ENCODE results near the gene PSMB8.

DNA sequence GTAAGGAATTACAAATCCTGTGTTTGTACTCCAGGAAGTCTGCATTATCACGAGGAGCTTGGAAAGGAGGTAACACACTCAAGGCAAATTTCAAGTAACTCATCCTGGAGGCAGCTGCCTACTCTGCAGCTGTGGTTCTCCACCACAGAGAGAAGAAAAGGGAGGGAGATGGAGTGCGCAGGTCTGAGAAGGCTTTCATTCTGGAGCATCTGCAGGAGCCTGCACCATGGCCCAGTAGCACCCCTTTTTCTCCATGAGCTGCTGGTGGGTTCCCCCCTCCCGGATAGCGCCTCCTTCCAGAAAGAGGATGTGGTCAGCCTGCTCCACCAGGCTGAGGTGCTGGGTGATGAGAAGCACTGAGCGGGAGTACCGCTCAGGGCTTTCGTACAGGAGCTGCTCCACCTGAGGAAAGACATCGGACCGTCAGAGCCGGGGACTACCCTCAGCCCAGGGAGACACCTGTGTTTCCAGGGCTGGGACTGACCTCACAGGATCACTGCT, 1.6 kb upstream of the PSMB8 start:
- TF ChIP-seq, protein P1, sequence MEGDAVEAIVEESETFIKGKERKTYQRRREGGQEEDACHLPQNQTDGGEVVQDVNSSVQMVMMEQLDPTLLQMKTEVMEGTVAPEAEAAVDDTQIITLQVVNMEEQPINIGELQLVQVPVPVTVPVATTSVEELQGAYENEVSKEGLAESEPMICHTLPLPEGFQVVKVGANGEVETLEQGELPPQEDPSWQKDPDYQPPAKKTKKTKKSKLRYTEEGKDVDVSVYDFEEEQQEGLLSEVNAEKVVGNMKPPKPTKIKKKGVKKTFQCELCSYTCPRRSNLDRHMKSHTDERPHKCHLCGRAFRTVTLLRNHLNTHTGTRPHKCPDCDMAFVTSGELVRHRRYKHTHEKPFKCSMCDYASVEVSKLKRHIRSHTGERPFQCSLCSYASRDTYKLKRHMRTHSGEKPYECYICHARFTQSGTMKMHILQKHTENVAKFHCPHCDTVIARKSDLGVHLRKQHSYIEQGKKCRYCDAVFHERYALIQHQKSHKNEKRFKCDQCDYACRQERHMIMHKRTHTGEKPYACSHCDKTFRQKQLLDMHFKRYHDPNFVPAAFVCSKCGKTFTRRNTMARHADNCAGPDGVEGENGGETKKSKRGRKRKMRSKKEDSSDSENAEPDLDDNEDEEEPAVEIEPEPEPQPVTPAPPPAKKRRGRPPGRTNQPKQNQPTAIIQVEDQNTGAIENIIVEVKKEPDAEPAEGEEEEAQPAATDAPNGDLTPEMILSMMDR (IDR thresholded peaks at IDR 0.05) = no peak
- no peak for TF ChIP-seq POLR2A (IDR thresholded peaks at IDR 0.05)

All from adrenal gland (tissue), 5 donors.